HCT116 (cell line): ENCODE data around the gene CAPN9. TPM values are rescaled to one million over a fixed set of nuclear protein-coding genes. Genes with fewer than 3 reads are reported as not detected.

ENCODE experiments used
- ATAC-seq: fragments of 200-7000 bp; cut with Tn5 transposase; 2 replicates; pipeline ENCODE4 v1.9.1; 2020; ENCODE audit warnings: mild to moderate bottlenecking, moderate library complexity
- BruUV-seq: library from RNA; stranded (reverse); fragments of 400-500 nt; replicated peaks from 2 replicates; lab custom pipeline; 2021; lab: Mats Ljungman, UMichigan
- CTCF ChIA-PET: fragments of 300-600 bp; sonication (Branson Sonifier 250); formaldehyde crosslinking; loops from one replicate; lab custom pipeline; 2021; ENCODE audit warnings: antibody characterized with exemption; lab: Charles Lee
- POLR2A ChIA-PET: fragments of 300-600, 350-600 bp; sonication (Branson Sonifier 250); formaldehyde crosslinking; loops from one replicate; lab custom pipeline; 2021; ENCODE audit warnings: antibody characterized with exemption; lab: Charles Lee
- RAD21 ChIA-PET, 2 experiments: fragments of 300-600 bp; sonication (Branson Sonifier 250); formaldehyde crosslinking; loops; one replicate each; lab custom pipeline; 2023; ENCODE audit warnings: low total read pairs in 2 of 2; ENCODE audit not compliant: uncharacterized antibody in 2 of 2, unreplicated experiment in 2 of 2, low non-redundant PET in 1 of 2; lab: Charles Lee
- DNase-seq: peaks from one replicate; pipeline ENCODE4 v3.0.0-alpha.2; 2010; ENCODE audit warnings: low read depth, low spot score
- H2AFZ ChIP-seq: fragments of 200-600 bp; shearing (Covaris generic), sonication (generic); 2 replicates; pipeline ENCODE4 v1.6.1; 2017; ENCODE audit warnings: low read depth, mixed run types, mixed read lengths, antibody characterized with exemption, low read length; ENCODE audit not compliant: poor library complexity, severe bottlenecking
- H3K27ac ChIP-seq: 2 replicates; pipeline ENCODE4 v1.5.1; 2012; ENCODE audit warnings: low read depth, low read length
- H3K27me3 ChIP-seq: fragments of 200-600 bp; sonication (generic); 2 replicates; pipeline ENCODE4 v1.6.1; 2016; ENCODE audit warnings: mixed run types, low read length, mixed read lengths; ENCODE audit not compliant: insufficient read depth
- H3K36me3 ChIP-seq, 2 experiments: fragments of 200-500 bp in 1 of 2; fragments of 200-600 bp in 1 of 2; sonication (Bioruptor generic) in 1 of 2; sonication (generic) in 1 of 2; 2 replicates each; pipeline versions ENCODE4 v1.5.1 to v1.6.1; 2014 to 2016; ENCODE audit warnings: low read length in 2 of 2, inconsistent platforms in 1 of 2, mixed read lengths in 1 of 2, mixed run types in 1 of 2; ENCODE audit not compliant: insufficient read depth in 2 of 2, control insufficient read depth in 1 of 2
- H3K4me1 ChIP-seq, 2 experiments: fragments of 200-600 bp in 1 of 2; sonication (generic) in 1 of 2; 2 replicates each; pipeline versions ENCODE4 v1.5.1 to v1.6.1; 2012 to 2017; ENCODE audit warnings: low read length in 2 of 2, inconsistent platforms in 1 of 2, mild to moderate bottlenecking in 1 of 2, mixed read lengths in 1 of 2, mixed run types in 1 of 2, moderate library complexity in 1 of 2; ENCODE audit not compliant: insufficient read depth in 2 of 2, control insufficient read depth in 1 of 2
- H3K4me2 ChIP-seq: fragments of 200-600 bp; sonication (generic); 2 replicates; pipeline ENCODE4 v1.6.1; 2017; ENCODE audit warnings: mixed run types, low read length, mixed read lengths
- H3K4me3 ChIP-seq, 2 experiments: fragments of 200-600 bp in 1 of 2; sonication (generic) in 1 of 2; replicated peaks in 1 of 2; 2 replicates each; pipeline ENCODE4 v1.5.1; 2011 to 2016; ENCODE audit warnings: low read length in 2 of 2, control low read depth in 1 of 2, low read depth in 1 of 2, mild to moderate bottlenecking in 1 of 2, mixed read lengths in 1 of 2, mixed run types in 1 of 2
- H3K79me2 ChIP-seq: fragments of 200-600 bp; sonication (generic); 2 replicates; pipeline ENCODE4 v1.6.1; 2017; ENCODE audit warnings: mild to moderate bottlenecking, mixed run types, low read length, moderate library complexity, mixed read lengths; ENCODE audit not compliant: insufficient read depth
- H3K9ac ChIP-seq: fragments of 200-600 bp; sonication (generic); 2 replicates; pipeline ENCODE4 v1.6.1; 2016; ENCODE audit warnings: low read length, mixed read lengths
- H3K9me2 ChIP-seq: fragments of 200-600 bp; sonication (generic), shearing (Covaris generic); 2 replicates; pipeline ENCODE4 v1.6.1; 2017; ENCODE audit warnings: mixed run types, mild to moderate bottlenecking, moderate library complexity; ENCODE audit not compliant: insufficient read depth
- H3K9me3 ChIP-seq, 2 experiments: fragments of 200-500 bp in 1 of 2; fragments of 200-600 bp in 1 of 2; sonication (Bioruptor generic) in 1 of 2; sonication (generic) in 1 of 2; 2 replicates each; pipeline ENCODE4 v1.6.1; 2014 to 2017; ENCODE audit warnings: low read length in 2 of 2, mixed read lengths in 2 of 2, inconsistent platforms in 1 of 2, low read depth in 1 of 2, mild to moderate bottlenecking in 1 of 2, mixed run types in 1 of 2, moderate library complexity in 1 of 2; ENCODE audit not compliant: control insufficient read depth in 1 of 2, insufficient read depth in 1 of 2
- H4K20me1 ChIP-seq: fragments of 200-600 bp; sonication (generic), shearing (Covaris generic); 2 replicates; pipeline ENCODE4 v1.6.1; 2017; ENCODE audit warnings: mixed run types, mild to moderate bottlenecking, moderate library complexity; ENCODE audit not compliant: insufficient read depth
- CBX3 ChIP-seq: IDR thresholded peaks from 2 replicates; pipeline ENCODE4 v1.6.1; 2012; ENCODE audit warnings: low read depth
- CEBPB ChIP-seq: IDR thresholded peaks from 2 replicates; pipeline ENCODE4 v1.6.1; 2012; ENCODE audit warnings: low read depth
- ELF1 ChIP-seq: IDR thresholded peaks from 2 replicates; pipeline ENCODE4 v1.6.1; 2012; ENCODE audit warnings: low read depth, borderline replicate concordance
- EZH2phosphoT487 ChIP-seq: fragments of 200-600 bp; IDR thresholded peaks from 2 replicates; pipeline ENCODE4 v1.6.1; 2018; ENCODE audit warnings: antibody characterized with exemption, borderline replicate concordance
- POLR2A ChIP-seq: IDR thresholded peaks from 2 replicates; pipeline ENCODE4 v1.7.0; 2011; ENCODE audit warnings: borderline replicate concordance; ENCODE audit not compliant: insufficient read depth, insufficient read length; ENCODE audit errors: extremely low read depth
- SP1 ChIP-seq: IDR thresholded peaks from 2 replicates; pipeline ENCODE4 v1.6.1; 2012; ENCODE audit warnings: low read depth
- SRF ChIP-seq: IDR thresholded peaks from 2 replicates; pipeline ENCODE4 v1.6.1; 2012; ENCODE audit warnings: low read depth
- TCF7L2 ChIP-seq: IDR thresholded peaks from 2 replicates; pipeline ENCODE4 v1.7.0; 2011; ENCODE audit warnings: borderline replicate concordance, inconsistent platforms; ENCODE audit not compliant: insufficient read depth, insufficient read length; ENCODE audit errors: extremely low read depth
- ZFX ChIP-seq: fragments of 450-650 bp; IDR thresholded peaks from 2 replicates; pipeline ENCODE4 v1.6.1; 2017
- ZNF274 ChIP-seq: fragments of 200-500 bp; sonication (Bioruptor generic); IDR thresholded peaks from 2 replicates; pipeline ENCODE4 v1.6.1; 2014; ENCODE audit warnings: mild to moderate bottlenecking, low read depth, low read length, inconsistent platforms
- intact Hi-C: fragments of 100-400 bp; cut with micrococcal nuclease; formaldehyde crosslinking; loops from 2 replicates; pipeline ENCODE4 v1.10.0; 2022
- total RNA-seq: library from RNA; stranded (reverse); gene quantifications from one replicate; pipeline ENCODE4 v1.2.1, GENCODE V29; 2021; ENCODE audit not compliant: unreplicated experiment
- TF ChIP-seq, protein P1 (sequence below): IDR thresholded peaks from 2 replicates; pipeline ENCODE4 v1.6.1; 2012
- TF ChIP-seq, protein P2 (sequence below): IDR thresholded peaks from 2 replicates; pipeline ENCODE4 v1.6.1; 2012; ENCODE audit warnings: low read depth
- TF ChIP-seq, protein P3 (sequence below), 3 experiments: fragments of 200-600 bp in 1 of 3; sonication (generic) in 1 of 3; IDR thresholded peaks in 2 of 3; conservative IDR thresholded peaks in 1 of 3; 2 replicates each; pipeline ENCODE4 v1.5.1; 2012 to 2017; ENCODE audit warnings: low read depth in 2 of 3, low read length in 2 of 3, antibody characterized with exemption in 1 of 3, borderline replicate concordance in 1 of 3, control low read depth in 1 of 3, mild to moderate bottlenecking in 1 of 3, mixed read lengths in 1 of 3, mixed run types in 1 of 3, moderate library complexity in 1 of 3; ENCODE audit not compliant: insufficient read depth in 1 of 3

Gene CAPN9
- total RNA-seq, 1 experiment from 2014 or later, result not detected

DNA sequence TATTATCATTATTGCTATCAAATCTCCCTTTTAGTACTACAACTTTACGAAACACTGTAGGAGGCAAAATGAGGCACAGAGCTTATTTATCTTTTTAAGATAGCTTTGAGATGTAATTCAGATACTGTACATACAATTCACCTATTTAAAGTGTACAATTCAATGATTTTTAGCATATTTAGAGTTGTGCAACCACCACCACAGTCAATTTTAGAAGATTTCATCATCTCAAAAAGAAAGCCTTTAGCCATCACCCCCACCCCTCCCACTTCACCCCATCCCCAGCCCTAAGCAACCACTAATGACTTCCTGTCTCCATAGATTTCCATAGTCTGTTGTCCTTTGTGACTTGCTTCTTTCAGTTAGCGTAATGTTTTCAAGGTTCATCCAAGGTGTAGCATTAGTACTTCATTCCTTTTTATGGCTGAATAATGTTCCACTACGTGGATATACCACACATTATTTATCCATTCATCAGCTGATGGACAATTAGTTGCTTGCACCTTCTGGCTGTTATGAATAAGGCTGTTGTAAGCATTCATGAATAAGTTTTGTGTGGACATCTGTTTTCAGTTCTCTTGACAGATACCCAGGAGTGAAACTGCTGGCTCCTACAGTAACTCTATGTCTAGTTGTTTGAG lies 9.4 kb upstream of the CAPN9 start:
- no peak for ATAC-seq
- H4K20me1 ChIP-seq, result no peaks in the 10 kb centered on the region
- H3K9me2 ChIP-seq, result no peaks in the 10 kb centered on the region
- 0 out of 2 replicates have a peak, but pooled peaks cover 4% of the 10 kb centered on the region for H3K27me3 ChIP-seq
- no peak for DNase-seq
- no peaks in the 10 kb centered on the region for H3K9me3 ChIP-seq
- POLR2A ChIA-PET, result no interaction called here
- H3K27ac ChIP-seq, result no peak overlapping the region
- H3K4me2 ChIP-seq, result no peak overlapping the region
- no TSS peak for BruUV-seq
- CTCF ChIA-PET, result no interaction called here
- no peaks in the 10 kb centered on the region for H3K79me2 ChIP-seq
- no peak overlapping the region for H3K9ac ChIP-seq
- H3K36me3 ChIP-seq, result no peaks in the 10 kb centered on the region
- H3K4me1 ChIP-seq, result peaks cover 0 to 5% of the 10 kb centered on the region in 2 experiments; a peak in 2 of 4 replicates
- intact Hi-C loops, result no loop called here
- RAD21 ChIA-PET, result no interaction called here
- no peak overlapping the region for H3K4me3 ChIP-seq
- H2AFZ ChIP-seq, result no peak overlapping the region
- TF ChIP-seq SRF, result no peak
- TF ChIP-seq, protein P1, sequence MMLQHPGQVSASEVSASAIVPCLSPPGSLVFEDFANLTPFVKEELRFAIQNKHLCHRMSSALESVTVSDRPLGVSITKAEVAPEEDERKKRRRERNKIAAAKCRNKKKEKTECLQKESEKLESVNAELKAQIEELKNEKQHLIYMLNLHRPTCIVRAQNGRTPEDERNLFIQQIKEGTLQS, result no peak
- no peak for TF ChIP-seq TCF7L2
- no peak for TF ChIP-seq ZFX
- no peak for TF ChIP-seq ZNF274
- no peak for TF ChIP-seq ELF1
- no peak for TF ChIP-seq EZH2phosphoT487
- TF ChIP-seq, protein P2, sequence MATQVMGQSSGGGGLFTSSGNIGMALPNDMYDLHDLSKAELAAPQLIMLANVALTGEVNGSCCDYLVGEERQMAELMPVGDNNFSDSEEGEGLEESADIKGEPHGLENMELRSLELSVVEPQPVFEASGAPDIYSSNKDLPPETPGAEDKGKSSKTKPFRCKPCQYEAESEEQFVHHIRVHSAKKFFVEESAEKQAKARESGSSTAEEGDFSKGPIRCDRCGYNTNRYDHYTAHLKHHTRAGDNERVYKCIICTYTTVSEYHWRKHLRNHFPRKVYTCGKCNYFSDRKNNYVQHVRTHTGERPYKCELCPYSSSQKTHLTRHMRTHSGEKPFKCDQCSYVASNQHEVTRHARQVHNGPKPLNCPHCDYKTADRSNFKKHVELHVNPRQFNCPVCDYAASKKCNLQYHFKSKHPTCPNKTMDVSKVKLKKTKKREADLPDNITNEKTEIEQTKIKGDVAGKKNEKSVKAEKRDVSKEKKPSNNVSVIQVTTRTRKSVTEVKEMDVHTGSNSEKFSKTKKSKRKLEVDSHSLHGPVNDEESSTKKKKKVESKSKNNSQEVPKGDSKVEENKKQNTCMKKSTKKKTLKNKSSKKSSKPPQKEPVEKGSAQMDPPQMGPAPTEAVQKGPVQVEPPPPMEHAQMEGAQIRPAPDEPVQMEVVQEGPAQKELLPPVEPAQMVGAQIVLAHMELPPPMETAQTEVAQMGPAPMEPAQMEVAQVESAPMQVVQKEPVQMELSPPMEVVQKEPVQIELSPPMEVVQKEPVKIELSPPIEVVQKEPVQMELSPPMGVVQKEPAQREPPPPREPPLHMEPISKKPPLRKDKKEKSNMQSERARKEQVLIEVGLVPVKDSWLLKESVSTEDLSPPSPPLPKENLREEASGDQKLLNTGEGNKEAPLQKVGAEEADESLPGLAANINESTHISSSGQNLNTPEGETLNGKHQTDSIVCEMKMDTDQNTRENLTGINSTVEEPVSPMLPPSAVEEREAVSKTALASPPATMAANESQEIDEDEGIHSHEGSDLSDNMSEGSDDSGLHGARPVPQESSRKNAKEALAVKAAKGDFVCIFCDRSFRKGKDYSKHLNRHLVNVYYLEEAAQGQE, result no peak
- TF ChIP-seq, protein P3, sequence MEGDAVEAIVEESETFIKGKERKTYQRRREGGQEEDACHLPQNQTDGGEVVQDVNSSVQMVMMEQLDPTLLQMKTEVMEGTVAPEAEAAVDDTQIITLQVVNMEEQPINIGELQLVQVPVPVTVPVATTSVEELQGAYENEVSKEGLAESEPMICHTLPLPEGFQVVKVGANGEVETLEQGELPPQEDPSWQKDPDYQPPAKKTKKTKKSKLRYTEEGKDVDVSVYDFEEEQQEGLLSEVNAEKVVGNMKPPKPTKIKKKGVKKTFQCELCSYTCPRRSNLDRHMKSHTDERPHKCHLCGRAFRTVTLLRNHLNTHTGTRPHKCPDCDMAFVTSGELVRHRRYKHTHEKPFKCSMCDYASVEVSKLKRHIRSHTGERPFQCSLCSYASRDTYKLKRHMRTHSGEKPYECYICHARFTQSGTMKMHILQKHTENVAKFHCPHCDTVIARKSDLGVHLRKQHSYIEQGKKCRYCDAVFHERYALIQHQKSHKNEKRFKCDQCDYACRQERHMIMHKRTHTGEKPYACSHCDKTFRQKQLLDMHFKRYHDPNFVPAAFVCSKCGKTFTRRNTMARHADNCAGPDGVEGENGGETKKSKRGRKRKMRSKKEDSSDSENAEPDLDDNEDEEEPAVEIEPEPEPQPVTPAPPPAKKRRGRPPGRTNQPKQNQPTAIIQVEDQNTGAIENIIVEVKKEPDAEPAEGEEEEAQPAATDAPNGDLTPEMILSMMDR (IDR thresholded peaks at IDR 0.05 in 2 of 3, conservative IDR thresholded peaks at IDR 0.05 in 1 of 3; ENCODE audit: borderline replicate concordance in 1 of 3, insufficient read depth in 1 of 3, low read depth in 2 of 3, low read length in 2 of 3), result no peak
- TF ChIP-seq SP1, result no peak
- no peak for TF ChIP-seq POLR2A
- no peak for TF ChIP-seq CEBPB
- no peak for TF ChIP-seq CBX3
